Measurements from ENCODE around the gene KIF2C.
"Not testable (repeated sequence)": the region's sequence is repeated elsewhere in the genome, so short reads cannot be mapped to it uniquely, and the experiment has no call there.

Gene KIF2C

DNA sequence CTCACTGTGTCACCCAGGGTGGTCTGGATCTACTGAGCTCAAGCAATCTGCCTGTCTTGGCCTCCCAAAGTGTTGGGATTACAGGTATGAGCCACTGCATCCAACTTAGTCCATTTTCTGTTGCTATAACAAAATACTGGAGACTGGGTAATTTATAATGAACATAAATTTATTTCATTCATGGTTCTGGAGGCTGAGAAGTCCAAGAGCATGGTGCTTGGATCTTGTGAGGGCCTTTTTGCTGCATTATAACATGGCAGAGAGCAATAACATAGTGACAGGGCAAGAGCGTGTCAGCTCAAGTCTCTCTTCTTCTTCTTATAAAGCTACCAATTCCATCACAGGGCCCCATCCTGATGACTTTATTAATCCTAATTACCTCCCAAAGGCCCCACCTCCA lies 3.6 kb upstream of the KIF2C start:
- no peak overlapping the region for H3K9ac ChIP-seq
- no peaks in the 10 kb centered on the region for H3K9me3 ChIP-seq (ENCODE audit: control insufficient read depth, low read length)
- TF ChIP-seq, protein P1, sequence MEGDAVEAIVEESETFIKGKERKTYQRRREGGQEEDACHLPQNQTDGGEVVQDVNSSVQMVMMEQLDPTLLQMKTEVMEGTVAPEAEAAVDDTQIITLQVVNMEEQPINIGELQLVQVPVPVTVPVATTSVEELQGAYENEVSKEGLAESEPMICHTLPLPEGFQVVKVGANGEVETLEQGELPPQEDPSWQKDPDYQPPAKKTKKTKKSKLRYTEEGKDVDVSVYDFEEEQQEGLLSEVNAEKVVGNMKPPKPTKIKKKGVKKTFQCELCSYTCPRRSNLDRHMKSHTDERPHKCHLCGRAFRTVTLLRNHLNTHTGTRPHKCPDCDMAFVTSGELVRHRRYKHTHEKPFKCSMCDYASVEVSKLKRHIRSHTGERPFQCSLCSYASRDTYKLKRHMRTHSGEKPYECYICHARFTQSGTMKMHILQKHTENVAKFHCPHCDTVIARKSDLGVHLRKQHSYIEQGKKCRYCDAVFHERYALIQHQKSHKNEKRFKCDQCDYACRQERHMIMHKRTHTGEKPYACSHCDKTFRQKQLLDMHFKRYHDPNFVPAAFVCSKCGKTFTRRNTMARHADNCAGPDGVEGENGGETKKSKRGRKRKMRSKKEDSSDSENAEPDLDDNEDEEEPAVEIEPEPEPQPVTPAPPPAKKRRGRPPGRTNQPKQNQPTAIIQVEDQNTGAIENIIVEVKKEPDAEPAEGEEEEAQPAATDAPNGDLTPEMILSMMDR (IDR thresholded peaks at IDR 0.05): no peak
- no peak overlapping the region for H2AFZ ChIP-seq
- H3K27me3 ChIP-seq (ENCODE audit: control insufficient read depth, insufficient read depth, low read length): no peaks in the 10 kb centered on the region
- no peaks in the 10 kb centered on the region for H3K4me1 ChIP-seq
- no peaks in the 10 kb centered on the region for H3K79me2 ChIP-seq
- H3K27ac ChIP-seq: no peak overlapping the region
- H3K4me3 ChIP-seq (ENCODE audit: low read depth, low read length): no peak overlapping the region
- H3K4me2 ChIP-seq (ENCODE audit: low read length): no peak overlapping the region
- H3K36me3 ChIP-seq (ENCODE audit: control insufficient read depth, insufficient read depth, low read length): no peaks in the 10 kb centered on the region

DNA sequence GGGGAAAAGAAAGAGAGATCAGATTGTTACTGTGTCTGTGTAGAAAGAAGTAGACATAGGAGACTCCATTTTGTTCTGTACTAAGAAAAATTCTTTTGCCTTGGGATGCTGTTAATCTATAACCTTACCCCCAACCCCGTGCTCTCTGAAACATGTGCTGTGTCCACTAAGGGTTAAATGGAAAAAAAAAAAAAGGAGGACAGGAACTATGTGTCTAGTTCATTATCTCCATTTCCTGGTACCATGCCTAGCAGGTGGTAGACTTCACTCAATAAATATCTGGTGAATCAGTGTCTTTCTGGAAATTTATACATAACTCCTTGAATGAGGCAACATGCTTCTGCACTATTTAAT lies 707 bp upstream of the KIF2C start:
- H3K36me3 ChIP-seq (ENCODE audit: control insufficient read depth, insufficient read depth, low read length); H3K9ac ChIP-seq: not testable (repeated sequence)
- H3K4me3 ChIP-seq (ENCODE audit: low read depth, low read length): peak overlapping the region; percentile 77

DNA sequence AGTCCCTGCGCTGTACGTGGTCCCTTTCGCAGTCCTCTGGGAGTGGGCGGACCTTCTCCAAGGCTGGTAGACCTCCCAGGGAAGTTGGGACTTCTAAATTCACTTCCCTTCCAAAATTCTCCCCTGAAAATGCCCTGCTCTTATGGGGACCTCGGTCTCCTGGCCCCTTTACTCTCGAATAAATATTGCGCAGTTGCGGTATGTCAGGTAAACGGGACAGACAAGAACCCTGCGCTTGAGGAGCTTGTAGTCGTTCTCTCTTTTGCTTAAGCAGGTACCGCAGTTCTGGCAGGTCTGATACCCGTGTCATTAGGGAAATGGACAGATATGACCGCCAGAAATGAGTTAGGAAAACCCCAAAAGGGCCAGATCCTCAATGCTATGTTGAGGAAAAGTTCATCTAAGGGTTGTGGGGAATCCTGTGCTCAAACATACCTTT lies 561 bp downstream of the KIF2C start:
- Histone ChIP-seq H3K9ac (no peak overlapping the region), H3K27ac (no peak overlapping the region), H3K79me2 (no peaks in the 10 kb centered on the region)

More for the DNA sequence above, 707 bp upstream of the KIF2C start:
- H3K4me1 ChIP-seq; H3K79me2 ChIP-seq; H3K9me3 ChIP-seq (ENCODE audit: control insufficient read depth, low read length); H3K27me3 ChIP-seq (ENCODE audit: control insufficient read depth, insufficient read depth, low read length): not testable (repeated sequence)
- Histone ChIP-seq H3K4me2 (ENCODE audit: low read length) (peak overlapping the region; percentile 68), H2AFZ (peak overlapping the region; percentile 93), H3K27ac (peak overlapping the region; percentile 73)

DNA sequence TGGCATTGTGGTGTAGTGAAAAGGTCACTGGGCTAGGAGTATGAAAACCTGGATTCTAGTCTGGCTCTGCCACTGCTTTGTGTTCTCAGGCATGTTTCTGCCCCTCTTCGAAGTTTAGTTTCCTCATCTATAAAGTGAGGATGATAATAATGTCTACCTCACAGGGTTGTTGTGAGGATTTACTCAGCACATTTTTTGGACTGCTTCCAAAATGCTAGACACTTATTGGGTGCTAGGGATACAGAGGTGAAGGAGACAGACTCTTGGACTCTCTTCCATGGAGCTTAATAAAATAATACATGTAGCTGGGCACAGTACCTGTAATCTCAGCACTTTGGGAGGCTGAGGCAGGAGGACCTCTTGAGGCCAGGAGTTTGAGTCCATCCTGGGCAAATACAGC lies 3.6 kb downstream of the KIF2C start:
- H3K4me1 ChIP-seq: no peaks in the 10 kb centered on the region
- H3K9ac ChIP-seq: no peak overlapping the region
- no peaks in the 10 kb centered on the region for H3K36me3 ChIP-seq (ENCODE audit: control insufficient read depth, insufficient read depth, low read length)
- no peak overlapping the region for H3K4me3 ChIP-seq (ENCODE audit: low read depth, low read length)
- H2AFZ ChIP-seq: no peak overlapping the region
- H3K9me3 ChIP-seq (ENCODE audit: control insufficient read depth, low read length): no peaks in the 10 kb centered on the region
- TF ChIP-seq, protein P1 (IDR thresholded peaks at IDR 0.05): no peak
- no peaks in the 10 kb centered on the region for H3K79me2 ChIP-seq
- H3K27ac ChIP-seq: no peak overlapping the region
- no peak overlapping the region for H3K4me2 ChIP-seq (ENCODE audit: low read length)
- no peaks in the 10 kb centered on the region for H3K27me3 ChIP-seq (ENCODE audit: control insufficient read depth, insufficient read depth, low read length)

More for the DNA sequence above, 561 bp downstream of the KIF2C start:
- Histone ChIP-seq H2AFZ (peak overlapping the region; percentile 93), H3K4me1 (no peaks in the 10 kb centered on the region), H3K36me3 (ENCODE audit: control insufficient read depth, insufficient read depth, low read length) (no peaks in the 10 kb centered on the region), H3K27me3 (ENCODE audit: control insufficient read depth, insufficient read depth, low read length) (no peaks in the 10 kb centered on the region), H3K9me3 (ENCODE audit: control insufficient read depth, low read length) (no peaks in the 10 kb centered on the region), H3K4me2 (ENCODE audit: low read length) (peak overlapping the region; percentile 68), H3K4me3 (ENCODE audit: low read depth, low read length) (peak overlapping the region; percentile 77)
- TF ChIP-seq, protein P1 (IDR thresholded peaks at IDR 0.05): no peak

DNA sequence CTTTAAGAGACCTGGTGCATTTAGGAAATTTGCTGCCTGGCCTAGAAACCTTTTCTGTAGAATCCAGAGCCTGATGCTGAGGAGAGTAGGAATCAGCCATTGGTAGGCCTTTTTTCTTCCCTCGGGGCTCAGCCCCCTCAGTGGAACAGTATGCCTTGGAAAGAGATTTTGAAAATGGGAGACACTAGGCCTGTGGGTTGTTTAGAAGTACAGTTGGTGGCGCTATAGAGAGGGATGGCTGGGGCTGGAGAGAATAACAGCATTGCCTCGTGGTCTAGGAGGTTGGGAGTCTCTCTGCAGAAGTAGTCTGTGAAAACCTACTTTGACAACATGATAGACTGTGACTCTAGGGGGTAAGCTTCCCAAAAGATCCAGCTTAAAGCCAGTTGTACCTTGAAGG lies 8.2 kb downstream of the KIF2C start:
- no peaks in the 10 kb centered on the region for H3K4me1 ChIP-seq
- H3K4me2 ChIP-seq (ENCODE audit: low read length): no peak overlapping the region
- no peaks in the 10 kb centered on the region for H3K36me3 ChIP-seq (ENCODE audit: control insufficient read depth, insufficient read depth, low read length)
- no peaks in the 10 kb centered on the region for H3K27me3 ChIP-seq (ENCODE audit: control insufficient read depth, insufficient read depth, low read length)
- H3K9me3 ChIP-seq (ENCODE audit: control insufficient read depth, low read length): no peaks in the 10 kb centered on the region
- no peak overlapping the region for H3K9ac ChIP-seq
- no peak overlapping the region for H3K27ac ChIP-seq
- TF ChIP-seq, protein P1 (IDR thresholded peaks at IDR 0.05): no peak
- H2AFZ ChIP-seq: no peak overlapping the region
- no peak overlapping the region for H3K4me3 ChIP-seq (ENCODE audit: low read depth, low read length)
- H3K79me2 ChIP-seq: no peaks in the 10 kb centered on the region

All from parathyroid adenoma (tissue), 2 donors.